ENCODE data around the gene ZNF550.

The ZNF550 gene

DNA sequence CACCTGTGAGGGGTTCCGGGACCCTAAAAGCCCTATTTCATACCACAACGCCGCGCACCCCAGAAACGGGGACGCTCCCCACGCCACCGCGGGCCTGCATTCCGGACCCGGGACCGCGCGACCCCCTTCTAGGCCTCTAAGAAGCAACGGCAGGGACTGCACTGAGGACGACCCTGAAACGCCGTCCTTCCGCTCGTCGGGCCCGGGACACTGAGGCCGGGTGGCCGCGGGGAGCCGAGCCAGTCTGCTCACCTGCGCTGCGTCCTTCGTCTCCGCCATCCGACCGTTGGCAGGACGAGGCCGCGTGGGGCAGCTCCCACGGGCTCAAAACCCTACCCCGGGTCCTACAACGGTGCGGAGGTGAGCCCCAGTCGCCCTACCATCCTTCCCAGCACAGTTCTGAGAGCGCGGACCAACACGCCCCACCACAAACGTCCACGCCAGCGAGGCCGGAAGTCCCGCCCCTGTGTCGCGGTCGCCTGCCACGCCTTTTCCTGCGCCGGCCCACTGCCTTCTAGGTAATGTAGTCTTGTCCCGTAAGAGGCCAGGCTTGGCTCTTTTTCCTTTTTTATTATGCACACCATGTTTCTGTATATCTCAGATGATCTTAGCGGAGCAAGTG lies at the start of gene ZNF550:
Gene ZNF550, minus strand, starts transcription at position 460 of the 622 bp plus-strand sequence. Its CDS starts 181 bp downstream, at position 279.
- peak; percentile 82 for DNase-seq

- DNase-seq, result no peak
These were observed 47.3 kb upstream of the ZNF550 start for GRCh38 chr19:57606931-57607330.

- peak; percentile 95 for DNase-seq
These were observed 40.2 kb upstream of the ZNF550 start, which contains the start of gene ZNF530 for GRCh38 chr19:57599761-57600383. ZNF530 (plus strand) TSS chr19:57599885; CDS start chr19:57604346, 4,461 bp downstream.

GRCh38 chr19:57599377-57599760 lies 39.7 kb upstream of the ZNF550 start:
- no peak for DNase-seq

- peak; percentile 100 for DNase-seq
These were observed 27.9 kb upstream of the ZNF550 start for GRCh38 chr19:57587529-57587928.

- DNase-seq, result no peak
These were observed 24.1 kb upstream of the ZNF550 start, which contains the start of gene ZIK1 for GRCh38 chr19:57583521-57584416. ZIK1 (plus strand) TSS chr19:57584145; CDS start chr19:57584357, 212 bp downstream.

GRCh38 chr19:57583104-57583520 lies 23.4 kb upstream of the ZNF550 start:
- DNase-seq, result no peak

GRCh38 chr19:57578487-57579205 lies 19.0 kb upstream of the ZNF550 start, which contains the start of gene ZNF416:
ZNF416 (minus strand) TSS chr19:57578911; CDS start chr19:57578704, 207 bp downstream.
- DNase-seq, result peak; percentile 100

- no peak for DNase-seq
These were observed 17.0 kb upstream of the ZNF550 start for GRCh38 chr19:57576661-57577060.

- DNase-seq, result no peak
These were observed 12.8 kb upstream of the ZNF550 start for GRCh38 chr19:57572415-57572947.

- no peak for DNase-seq
These were observed 11.0 kb upstream of the ZNF550 start for GRCh38 chr19:57570707-57571106.

DNA sequence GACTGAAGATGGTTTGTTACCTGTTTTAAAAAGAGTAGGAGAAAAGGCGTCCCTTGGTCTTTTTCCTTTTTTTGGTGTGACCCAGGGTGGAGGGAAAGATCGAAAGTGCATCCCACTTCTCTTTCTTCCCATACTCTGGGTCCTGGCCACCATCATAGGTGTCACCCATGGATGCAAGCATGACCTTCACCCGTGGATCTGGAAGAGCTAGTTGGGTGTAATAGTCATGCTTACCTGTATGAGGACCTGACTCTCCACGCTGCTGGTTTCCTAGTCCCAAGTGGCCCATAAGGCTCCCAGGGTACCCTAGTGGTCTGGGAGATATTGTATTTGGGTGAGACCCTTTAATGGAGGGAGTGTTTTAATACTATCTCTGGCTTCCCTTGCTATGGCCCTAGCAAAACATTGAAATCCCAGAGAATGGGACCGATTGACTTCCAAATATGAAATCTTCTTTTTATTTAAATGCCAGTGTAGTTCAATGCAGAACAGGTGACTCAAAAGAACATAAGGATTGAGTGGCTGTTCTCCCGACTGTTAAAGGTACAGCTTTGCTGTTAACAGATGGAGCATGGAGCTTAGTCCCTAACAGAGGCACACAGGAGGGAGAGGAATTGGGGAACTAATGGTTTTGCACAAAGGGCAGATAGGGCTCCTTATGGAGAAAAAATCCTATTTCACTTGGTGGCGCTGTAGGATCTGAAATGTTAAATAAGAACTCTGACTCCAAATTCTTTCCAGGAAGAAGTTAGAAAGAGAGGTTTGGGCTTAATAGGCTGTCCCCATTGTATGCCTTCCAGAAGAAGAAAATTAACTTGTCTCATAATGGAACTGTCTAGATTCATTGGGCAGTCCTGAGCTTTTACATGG lies 7.0 kb upstream of the ZNF550 start:
- DNase-seq, result no peak

DNA sequence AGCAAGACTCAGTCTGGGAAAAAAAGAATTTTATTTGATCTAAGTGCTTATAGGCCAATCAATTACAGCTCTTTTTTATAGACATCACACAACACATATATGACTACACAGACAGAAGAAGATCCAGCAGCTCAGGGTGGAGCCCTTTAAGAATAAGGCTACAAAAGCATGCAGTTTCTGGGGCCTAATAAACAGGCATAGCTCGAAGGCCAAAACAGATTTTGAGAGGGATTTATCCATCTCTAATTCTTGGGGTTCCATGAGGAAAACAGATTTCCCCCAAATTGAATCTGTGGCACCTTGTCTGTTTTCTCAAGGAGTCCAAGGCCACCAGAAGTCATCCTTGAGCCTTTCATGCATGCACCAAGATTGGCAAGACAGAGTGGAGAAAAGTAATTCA lies 3.9 kb upstream of the ZNF550 start:
- no peak for DNase-seq

- peak; percentile 88 for DNase-seq
These were observed 407 bp upstream of the ZNF550 start for GRCh38 chr19:57560049-57560491.

DNA sequence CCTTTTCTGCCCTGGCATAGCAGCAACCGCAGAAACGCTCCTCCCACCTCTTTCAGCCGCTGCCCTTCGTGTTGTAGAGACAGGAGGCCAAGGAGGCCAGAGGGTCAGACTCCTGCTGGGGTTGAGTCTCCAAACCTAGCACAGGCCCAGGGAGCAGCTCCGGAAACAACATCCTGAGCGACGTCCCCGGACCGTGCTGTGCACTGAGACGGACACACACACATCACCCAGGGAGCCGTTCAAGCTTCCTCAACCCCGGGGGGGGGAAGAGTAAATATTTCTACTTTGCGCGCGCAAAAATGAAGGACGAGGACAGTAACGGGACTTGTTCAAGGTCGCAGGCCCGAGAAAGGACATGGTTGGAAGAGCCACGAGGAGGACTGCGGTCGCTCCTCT lies 657 bp downstream of the ZNF550 start:
- peak; percentile 53 for DNase-seq

DNA sequence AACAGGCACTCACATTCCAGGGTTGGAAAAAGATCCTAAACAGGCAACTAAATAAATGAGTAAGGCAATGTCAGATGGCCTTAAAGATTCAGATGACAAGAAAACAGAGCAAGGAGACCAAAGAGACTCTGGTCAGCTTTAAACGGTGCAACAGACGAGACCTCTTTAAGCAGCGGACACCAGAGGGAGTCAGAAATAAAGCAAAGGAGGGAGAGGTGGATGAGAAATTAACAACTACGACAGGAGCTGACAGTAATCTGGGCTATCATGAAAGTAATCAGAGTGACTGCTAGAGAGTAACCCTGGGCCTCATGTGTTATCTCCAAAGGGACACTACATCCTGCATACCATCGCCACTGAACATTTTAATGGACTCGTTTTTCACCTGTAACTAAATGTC lies 1.1 kb downstream of the ZNF550 start:
- no peak for DNase-seq

DNA sequence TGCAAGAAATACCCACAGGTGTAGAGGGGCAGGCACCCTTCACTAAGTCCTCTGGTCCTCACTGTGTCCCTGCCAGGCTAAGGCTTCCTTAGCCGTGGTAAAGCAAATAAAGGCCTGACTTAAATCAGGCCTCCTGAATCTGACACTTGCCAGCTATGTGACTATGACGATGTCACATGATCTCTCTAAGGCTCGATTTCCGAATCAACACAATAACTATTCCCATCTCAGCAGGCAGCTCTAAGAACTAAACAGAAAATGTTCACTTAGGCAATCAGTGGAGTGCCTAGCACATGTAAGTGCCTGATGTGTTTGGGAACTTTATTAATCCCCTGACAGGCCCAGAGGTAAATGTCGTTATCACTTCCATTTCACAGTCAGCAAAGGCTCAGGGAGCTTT lies 2.0 kb downstream of the ZNF550 start:
- DNase-seq, result no peak

DNA sequence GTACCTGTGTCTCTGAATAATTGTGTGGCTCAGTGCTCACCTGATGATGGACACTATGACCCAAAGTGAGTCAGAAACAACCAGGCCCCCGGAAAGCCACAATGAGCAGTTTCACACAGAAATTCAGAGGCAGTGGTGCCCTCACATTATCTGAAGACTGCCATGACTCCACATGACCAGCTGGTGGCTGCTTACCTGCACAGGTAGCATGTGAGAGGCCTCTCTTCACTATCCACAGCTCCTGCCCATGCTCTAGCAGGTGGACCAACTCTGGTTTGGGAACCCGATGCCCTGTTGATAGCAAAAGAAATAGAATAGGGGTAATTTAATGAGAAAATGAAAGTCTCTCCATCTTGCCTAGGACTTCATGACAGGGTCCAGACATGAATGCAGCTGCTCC lies 7.2 kb downstream of the ZNF550 start:
- no peak for DNase-seq

DNA sequence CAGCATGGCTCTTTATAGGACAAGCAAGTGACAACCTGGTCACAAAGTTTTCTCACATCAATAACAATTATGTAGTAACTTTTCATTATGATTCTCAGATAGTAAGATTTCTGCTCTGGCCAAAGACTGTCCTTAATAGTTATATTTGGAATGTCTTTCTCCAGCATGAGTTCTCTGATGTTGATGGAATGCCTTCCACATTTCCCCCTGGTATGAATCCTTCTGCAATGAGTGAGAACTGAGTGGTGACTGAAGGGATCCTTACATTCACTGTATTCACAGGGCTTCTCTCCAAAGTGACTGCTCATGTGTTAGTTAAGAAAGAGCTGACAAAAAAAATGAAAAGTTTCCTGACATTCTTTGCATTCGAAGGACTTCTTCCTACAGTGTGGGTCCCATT lies 13.2 kb downstream of the ZNF550 start:
- DNase-seq, result no peak

DNA sequence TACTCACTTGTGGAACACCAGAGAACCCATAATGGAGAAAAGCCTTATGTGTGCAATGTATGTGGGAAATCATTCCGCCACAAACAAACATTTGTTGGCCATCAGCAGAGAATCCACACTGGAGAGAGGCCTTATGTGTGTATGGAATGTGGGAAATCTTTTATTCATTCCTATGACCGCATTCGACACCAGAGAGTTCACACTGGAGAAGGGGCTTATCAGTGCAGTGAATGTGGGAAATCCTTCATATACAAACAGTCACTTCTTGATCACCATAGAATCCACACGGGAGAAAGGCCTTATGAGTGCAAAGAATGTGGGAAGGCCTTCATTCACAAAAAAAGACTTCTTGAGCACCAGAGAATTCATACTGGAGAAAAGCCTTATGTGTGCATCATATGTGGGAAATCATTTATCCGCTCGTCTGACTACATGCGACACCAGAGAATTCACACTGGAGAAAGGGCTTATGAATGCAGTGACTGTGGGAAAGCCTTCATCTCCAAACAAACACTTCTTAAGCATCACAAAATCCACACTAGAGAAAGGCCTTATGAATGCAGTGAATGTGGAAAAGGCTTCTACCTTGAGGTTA lies 21.6 kb downstream of the ZNF550 start:
- DNase-seq, result no peak

Measured in NCI-H226 (cell line).